GM19452 (cell line): Measurements from ENCODE around the gene TMEM145.

Source experiments
- ATAC-seq: cut with Tn5 transposase; IDR thresholded peaks from one replicate; pipeline ENCODE4 v1.9.1; 2021; ENCODE audit not compliant: unreplicated experiment

TMEM145 gene

GRCh38 chr19:42357290-42357689 is 44.2 kb downstream of the TMEM145 start:
- ATAC-seq: no peak

GRCh38 chr19:42360787-42361544 is 47.9 kb downstream of the TMEM145 start:
- no peak for ATAC-seq

DNA sequence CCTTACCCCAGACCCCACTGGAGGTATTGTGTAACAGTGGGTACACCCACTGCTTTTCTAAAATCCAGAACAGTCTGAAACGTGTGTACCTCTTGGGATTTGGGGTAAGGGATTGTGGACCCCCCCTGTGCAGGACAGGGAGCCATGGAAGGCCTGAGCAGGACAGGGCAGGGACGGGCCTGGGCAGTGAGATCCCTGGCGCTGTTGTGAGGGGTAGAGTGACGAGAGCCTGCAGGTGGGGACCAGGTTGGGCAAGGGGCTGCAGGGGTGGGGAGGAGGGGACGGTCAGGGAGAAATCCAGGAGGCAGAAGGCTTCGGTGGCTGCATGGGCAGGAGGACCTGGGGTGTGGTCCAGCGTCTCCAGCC is 48.4 kb downstream of the TMEM145 start:
- no peak for ATAC-seq

DNA sequence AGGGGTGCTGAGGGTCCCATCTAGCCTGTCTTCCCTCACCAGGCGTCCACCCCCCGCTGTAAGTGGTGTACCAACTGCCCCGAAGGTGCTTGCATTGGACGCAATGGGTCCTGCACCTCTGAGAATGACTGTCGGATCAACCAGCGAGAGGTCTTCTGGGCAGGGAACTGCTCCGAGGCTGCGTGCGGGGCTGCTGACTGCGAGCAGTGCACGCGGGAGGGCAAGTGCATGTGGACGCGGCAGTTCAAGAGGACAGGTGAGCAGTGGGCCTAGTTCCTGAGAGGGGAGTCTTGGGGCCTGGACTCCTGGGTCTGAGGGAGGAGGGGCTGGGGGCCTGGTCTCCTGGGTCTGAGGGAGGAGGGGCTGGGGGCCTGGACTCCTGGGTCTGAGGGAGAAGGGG is 49.2 kb downstream of the TMEM145 start:
- ATAC-seq: no peak

DNA sequence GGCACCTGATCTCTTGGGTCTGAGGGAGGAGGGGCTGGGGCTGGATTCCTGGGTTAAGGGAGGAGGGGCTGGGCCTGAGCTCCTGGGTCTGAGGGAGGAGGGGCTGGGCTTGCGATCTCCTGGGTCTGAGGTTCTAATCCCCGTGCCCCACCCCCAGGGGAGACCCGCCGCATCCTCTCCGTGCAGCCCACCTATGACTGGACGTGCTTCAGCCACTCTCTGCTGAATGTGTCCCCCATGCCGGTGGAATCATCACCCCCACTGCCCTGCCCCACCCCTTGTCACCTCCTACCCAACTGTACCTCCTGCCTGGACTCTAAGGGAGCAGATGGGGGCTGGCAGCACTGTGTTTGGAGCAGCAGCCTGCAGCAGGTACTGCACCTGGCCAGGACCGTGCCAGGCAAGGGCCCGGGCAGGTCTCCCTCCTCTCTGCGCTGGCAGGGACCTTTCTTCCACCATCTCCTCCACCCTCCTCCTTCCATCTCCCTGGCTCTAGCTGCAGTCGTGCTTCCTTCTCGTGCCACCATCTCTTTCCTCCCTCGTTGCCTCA is 49.9 kb downstream of the TMEM145 start:
- ATAC-seq: no peak

DNA sequence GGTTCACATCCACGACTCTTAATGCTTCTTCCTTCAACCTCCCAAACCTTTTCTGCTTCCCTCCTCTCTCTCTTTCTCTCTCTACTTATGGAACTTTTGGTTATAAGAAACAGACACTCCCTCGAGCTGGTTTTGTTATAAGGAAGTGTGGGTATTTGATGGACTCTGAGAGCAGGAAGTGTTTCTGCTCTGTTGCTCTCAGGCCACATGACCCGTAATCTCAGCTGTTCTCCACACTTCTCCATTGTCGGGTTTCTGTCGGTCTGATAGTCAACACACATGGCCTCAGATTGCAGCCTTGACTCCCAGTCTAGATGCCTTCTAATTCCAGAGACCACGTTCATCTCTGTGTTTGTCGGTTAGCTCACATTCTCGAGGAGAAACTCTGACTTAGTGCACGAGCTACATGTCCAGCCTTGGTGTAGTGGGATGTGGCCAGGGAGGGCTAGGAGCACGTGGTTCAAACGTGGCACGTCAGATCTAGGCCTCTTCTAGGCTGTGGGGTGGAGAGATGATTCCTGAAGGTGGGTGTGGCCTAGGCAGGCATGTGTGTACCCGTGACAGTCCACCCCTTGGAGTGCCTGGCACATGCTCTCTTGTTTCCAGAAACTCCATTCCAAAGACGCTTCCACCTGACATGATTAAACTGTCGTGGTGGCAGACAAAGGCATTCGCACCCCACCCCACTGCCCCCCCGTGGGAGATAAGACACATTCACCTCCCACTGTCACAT is 50.7 kb downstream of the TMEM145 start:
- no peak for ATAC-seq

GRCh38 chr19:42366673-42367072 is 53.6 kb downstream of the TMEM145 start:
- no peak for ATAC-seq

- ATAC-seq: no peak
Measured at GRCh38 chr19:42367929-42368328, 54.8 kb downstream of the TMEM145 start.

- no peak for ATAC-seq
Measured at GRCh38 chr19:42368360-42368759, 55.3 kb downstream of the TMEM145 start.

DNA sequence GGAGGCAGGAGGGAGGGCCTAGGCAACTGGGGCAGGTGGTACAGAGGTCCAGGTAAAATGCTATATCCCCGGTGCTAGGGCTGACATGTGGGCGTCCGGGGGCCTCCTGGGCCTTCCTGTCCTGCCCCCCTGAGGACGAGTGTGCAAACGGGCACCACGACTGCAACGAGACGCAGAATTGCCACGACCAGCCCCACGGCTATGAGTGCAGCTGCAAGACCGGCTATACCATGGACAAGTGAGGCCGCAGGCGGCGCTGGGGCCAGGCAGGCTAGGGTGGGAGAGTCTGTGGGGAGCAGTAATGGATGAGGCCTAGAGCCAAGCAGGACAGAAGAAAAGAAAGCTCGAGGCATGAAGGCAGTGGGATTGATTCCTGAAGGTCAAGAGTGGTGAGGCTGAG is 55.7 kb downstream of the TMEM145 start:
- ATAC-seq: no peak

DNA sequence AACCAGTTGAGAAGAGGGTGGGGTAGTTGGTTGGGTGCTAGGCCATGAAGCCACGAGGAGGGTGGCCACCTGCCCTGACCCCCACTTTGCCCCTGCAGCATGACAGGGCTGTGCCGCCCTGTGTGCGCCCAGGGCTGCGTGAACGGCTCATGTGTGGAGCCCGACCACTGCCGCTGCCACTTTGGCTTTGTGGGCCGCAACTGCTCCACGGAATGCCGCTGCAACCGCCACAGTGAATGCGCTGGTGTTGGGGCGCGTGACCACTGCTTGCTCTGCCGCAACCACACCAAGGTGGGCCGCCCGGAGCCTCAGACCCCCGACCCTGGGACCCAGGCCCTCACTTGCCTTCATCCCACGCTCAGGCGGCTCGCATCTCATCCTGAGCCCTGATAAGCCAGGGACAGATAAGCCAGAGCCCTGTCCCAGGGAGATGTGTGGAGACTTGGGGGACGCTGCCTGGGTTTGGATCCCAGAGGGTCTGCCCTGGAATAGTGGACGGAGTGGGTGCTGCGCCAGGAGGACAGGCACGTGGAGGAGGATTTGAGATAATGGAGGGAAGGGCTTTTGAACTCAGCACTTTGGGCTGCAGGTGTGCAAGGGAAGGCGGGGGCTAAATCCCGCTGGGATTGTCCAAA is 56.4 kb downstream of the TMEM145 start:
- no peak for ATAC-seq

- ATAC-seq: no peak
Measured at GRCh38 chr19:42370068-42370520, 57.0 kb downstream of the TMEM145 start.

- ATAC-seq: no peak
Measured at GRCh38 chr19:42370626-42371175, 57.6 kb downstream of the TMEM145 start.
